Measurements from ENCODE around the gene TMEM181.

DNA sequence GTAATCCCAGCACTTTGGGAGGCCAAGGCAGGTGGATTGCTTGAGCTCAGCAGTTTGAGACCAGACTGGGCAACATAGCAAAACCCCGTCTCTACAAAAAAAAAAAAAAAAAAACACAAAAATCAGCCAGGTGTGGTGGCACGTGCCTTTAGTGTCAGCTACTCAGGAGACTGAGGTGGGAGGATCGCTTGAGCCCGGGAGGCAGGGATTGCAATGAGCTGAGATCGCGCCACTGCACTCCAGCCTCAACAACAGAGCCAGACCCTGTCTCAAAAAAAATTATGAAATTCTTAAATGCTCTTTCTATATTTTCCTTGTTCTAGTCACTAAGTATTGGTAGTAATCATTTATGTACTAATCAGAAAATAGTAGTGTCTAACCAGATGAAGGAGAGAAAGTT lies 120.6 kb downstream of the TMEM181 start:
- no peak for TF ChIP-seq PBX3 (IDR thresholded peaks at IDR 0.05)
- no peak for TF ChIP-seq JUND (IDR thresholded peaks at IDR 0.05)
- no peak for TF ChIP-seq CTCF (IDR thresholded peaks at IDR 0.05)
- TF ChIP-seq MAX (IDR thresholded peaks at IDR 0.05; ENCODE audit: low read depth), result no peak
- TF ChIP-seq SIN3A (IDR thresholded peaks at IDR 0.05; ENCODE audit: borderline replicate concordance, low read depth, low read length), result no peak
- no peak for TF ChIP-seq EZH2phosphoT487 (IDR thresholded peaks at IDR 0.05; ENCODE audit: borderline replicate concordance, low read depth)
- TF ChIP-seq REST (IDR thresholded peaks at IDR 0.05; ENCODE audit: low read depth, low read length), result no peak
- TF ChIP-seq TAF1 (IDR thresholded peaks at IDR 0.05; ENCODE audit: borderline replicate concordance, low read depth, low read length), result no peak
- TF ChIP-seq RCOR1 (IDR thresholded peaks at IDR 0.05; ENCODE audit: low read length), result no peak
